ENCODE data around the gene NXPE3.

NXPE3 gene

GRCh38 chr3:101848326-101848725, 69.3 kb downstream of the NXPE3 start:
- DNase-seq (ENCODE audit: low read depth) = no peak
- H3K4me3 ChIP-seq (ENCODE audit: low read depth, low read length) = peak overlapping the region; percentile 43
- TF ChIP-seq CTCF (IDR thresholded peaks at IDR 0.05; ENCODE audit: control insufficient read depth, extremely low read depth, insufficient read depth) = no peak

GRCh38 chr3:101848754-101849713, 70.0 kb downstream of the NXPE3 start, which contains the start of gene NFKBIZ:
Gene NFKBIZ (plus strand): TSS chr3:101849514. CDS start chr3:101849629, 115 bp downstream.
- DNase-seq (ENCODE audit: low read depth) = peak; percentile 92
- peak within 1 kb of the TSS; percentile 83 for H3K4me3 ChIP-seq (ENCODE audit: low read depth, low read length)
- TF ChIP-seq CTCF (IDR thresholded peaks at IDR 0.05; ENCODE audit: control insufficient read depth, extremely low read depth, insufficient read depth) = no peak

- peak overlapping the region; percentile 83 for H3K4me3 ChIP-seq (ENCODE audit: low read depth, low read length)
- peak; percentile 62 for TF ChIP-seq CTCF (IDR thresholded peaks at IDR 0.05; ENCODE audit: control insufficient read depth, extremely low read depth, insufficient read depth)
- DNase-seq (ENCODE audit: low read depth) = no peak
Observed at GRCh38 chr3:101849714-101850245, 70.8 kb downstream of the NXPE3 start.

GRCh38 chr3:101850246-101851051, 71.4 kb downstream of the NXPE3 start:
- DNase-seq (ENCODE audit: low read depth) = no peak
- H3K4me3 ChIP-seq (ENCODE audit: low read depth, low read length) = peak overlapping the region; percentile 83
- no peak for TF ChIP-seq CTCF (IDR thresholded peaks at IDR 0.05; ENCODE audit: control insufficient read depth, extremely low read depth, insufficient read depth)

GRCh38 chr3:101851072-101851770, 72.2 kb downstream of the NXPE3 start:
- peak overlapping the region; percentile 83; the same call in 1 of the 2 replicates for H3K4me3 ChIP-seq (ENCODE audit: low read depth, low read length)
- no peak for DNase-seq (ENCODE audit: low read depth)
- no peak for TF ChIP-seq CTCF (IDR thresholded peaks at IDR 0.05; ENCODE audit: control insufficient read depth, extremely low read depth, insufficient read depth)

Measured in LNCaP clone FGC (cell line).